GM12878 (cell line): ENCODE measurements around the gene EVI5L. TPM values are rescaled to one million over a fixed set of nuclear protein-coding genes. Genes with fewer than 3 reads are reported as not detected.

Source experiments
- BCLAF1 ChIP-seq: fragments of 450-650 bp; IDR thresholded peaks from 2 replicates; pipeline ENCODE4 v1.6.1; 2017; ENCODE audit warnings: antibody characterized with exemption, mild to moderate bottlenecking, moderate library complexity
- BHLHE40 ChIP-seq, 2 experiments: fragments of 450-650 bp in 1 of 2; IDR thresholded peaks; 2 replicates each; pipeline ENCODE4 v1.6.1; 2011 to 2017; ENCODE audit warnings: low read depth in 2 of 2, borderline replicate concordance in 1 of 2, improper control_type of control experiment in 1 of 2, low read length in 1 of 2, mild to moderate bottlenecking in 1 of 2
- CREM ChIP-seq: IDR thresholded peaks from 2 replicates; pipeline ENCODE4 v1.6.1; 2014; ENCODE audit warnings: antibody characterized with exemption, low read depth
- DPF2 ChIP-seq: fragments of 450-650 bp; IDR thresholded peaks from 2 replicates; pipeline ENCODE4 v1.6.1; 2017; ENCODE audit warnings: mild to moderate bottlenecking
- EZH2 ChIP-seq: IDR thresholded peaks from 2 replicates; pipeline ENCODE4 v1.6.1; 2012; ENCODE audit warnings: low read depth, mild to moderate bottlenecking, control low read depth, inconsistent platforms, low read length, borderline replicate concordance; ENCODE audit not compliant: control insufficient read depth
- GABPA ChIP-seq: IDR thresholded peaks from 2 replicates; pipeline ENCODE4 v1.6.1; 2014; ENCODE audit warnings: antibody characterized with exemption, low read depth, mild to moderate bottlenecking, inconsistent platforms
- GATAD2B ChIP-seq: fragments of 450-650 bp; conservative IDR thresholded peaks from 2 replicates; pipeline ENCODE4 v1.6.1; 2017; ENCODE audit warnings: low read depth, mild to moderate bottlenecking, moderate library complexity
- NFYB ChIP-seq: IDR thresholded peaks from 2 replicates; pipeline ENCODE4 v1.6.1; 2011; ENCODE audit warnings: low read depth, mild to moderate bottlenecking, low read length, improper control_type of control experiment, moderate library complexity; ENCODE audit not compliant: insufficient read depth
- NKRF ChIP-seq: fragments of 450-650 bp; conservative IDR thresholded peaks from 2 replicates; pipeline ENCODE4 v1.6.1; 2017; ENCODE audit warnings: mild to moderate bottlenecking, moderate library complexity
- PBX3 ChIP-seq: IDR thresholded peaks from 2 replicates; pipeline ENCODE4 v1.6.1; 2011; ENCODE audit warnings: mild to moderate bottlenecking, low read depth, low read length, moderate library complexity; ENCODE audit not compliant: insufficient replicate concordance
- RAD21 ChIP-seq: IDR thresholded peaks from 2 replicates; pipeline ENCODE4 v1.6.1; 2011; ENCODE audit warnings: mild to moderate bottlenecking, low read depth, low read length, moderate library complexity; ENCODE audit not compliant: insufficient read depth
- ZBTB40 ChIP-seq: fragments of 450-650 bp; IDR thresholded peaks from 2 replicates; pipeline ENCODE4 v1.6.1; 2016; ENCODE audit warnings: mild to moderate bottlenecking, moderate library complexity, borderline replicate concordance
- ZNF592 ChIP-seq: fragments of 450-650 bp; IDR thresholded peaks from 2 replicates; pipeline ENCODE4 v1.6.1; 2017; ENCODE audit warnings: mild to moderate bottlenecking, moderate library complexity
- polyA plus RNA-seq, 11 experiments: library from polyadenylated mRNA; depleted of rRNA in 4 of 11; unstranded in 6 of 11; stranded (reverse) in 5 of 11; fragments of >200 nt; fragmentation: Nextera tagmentation in 4 of 11; fragmentation: Illumina TruSeq in 1 of 11; extraction: Ambion mirVana in 4 of 11; extraction: Trizol in 1 of 11; gene quantifications; 1 replicate in 1 of 11; 2 replicates in 10 of 11; pipeline versions ENCODE4 v1.2.1 to v1.2.3, GENCODE V29; 2011 to 2016; ENCODE audit warnings: inconsistent platforms in 2 of 11, missing spikeins in 2 of 11, low read depth in 1 of 11
- total RNA-seq, 4 experiments: library from RNA; depleted of rRNA in 3 of 4; stranded (reverse); fragments of >200 nt in 3 of 4; fragmentation: Illumina TruSeq in 1 of 4; extraction: Trizol in 1 of 4; gene quantifications; 2 replicates each; pipeline versions ENCODE4 v1.2.1 to v1.2.3, GENCODE V29; 2013 to 2021

EVI5L gene
- total and polyA plus RNA-seq, 10 of the 15 experiments (the other 5 are each of a cell fraction or from before 2014, with no cell fraction given), result 0.23 to 13.8 (median 5.0) TPM

GRCh38 chr19:7829561-7830271 is at the start of gene EVI5L (continued):
- TF ChIP-seq BHLHE40 (IDR thresholded peaks at IDR 0.05; ENCODE audit: borderline replicate concordance in 1 of 2, low read depth in 2 of 2, low read length in 1 of 2) (no peak), GATAD2B (no peak), PBX3 (peak; percentile 98), EZH2 (no peak), NFYB (peak; percentile 87), DPF2 (peak; percentile 100), ZBTB40 (peak; percentile 78; the same call in 1 of the 2 replicates), BCLAF1 (no peak), RAD21 (no peak), NKRF (no peak), GABPA (peak; percentile 74), CREM (peak; percentile 96), ZNF592 (no peak)
